HG03095 (cell line): Measurements from ENCODE around the gene HLCS.

Experiments used
- ATAC-seq: cut with Tn5 transposase; IDR thresholded peaks from one replicate; pipeline ENCODE4 v1.9.1; 2021; ENCODE audit warnings: moderate library complexity; ENCODE audit not compliant: unreplicated experiment

The HLCS gene

GRCh38 chr21:36706951-36707762 is 259.3 kb downstream of the HLCS start:
- ATAC-seq = no peak

- ATAC-seq = no peak
Measured at GRCh38 chr21:36706482-36706852, 260.0 kb downstream of the HLCS start.

GRCh38 chr21:36705679-36706481 is 260.6 kb downstream of the HLCS start:
- ATAC-seq = no peak

GRCh38 chr21:36704958-36705678 is 261.4 kb downstream of the HLCS start:
- ATAC-seq = no peak

GRCh38 chr21:36704281-36704957 is 262.1 kb downstream of the HLCS start:
- no peak for ATAC-seq

- no peak for ATAC-seq
Measured at GRCh38 chr21:36703626-36704280, 262.7 kb downstream of the HLCS start.

GRCh38 chr21:36703123-36703522 is 263.3 kb downstream of the HLCS start:
- ATAC-seq = no peak

GRCh38 chr21:36702622-36702968 is 263.9 kb downstream of the HLCS start:
- ATAC-seq = no peak

- no peak for ATAC-seq
Measured at GRCh38 chr21:36701756-36702621, 264.5 kb downstream of the HLCS start.

GRCh38 chr21:36700971-36701755 is 265.3 kb downstream of the HLCS start:
- ATAC-seq = no peak
